Osteocyte (in vitro differentiated cells): ENCODE results near the gene PRKAR2A. TPM values are rescaled to one million over a fixed set of nuclear protein-coding genes. Genes with fewer than 3 reads are reported as not detected.

Experiments used
- DNase-seq: peaks from one replicate; pipeline ENCODE4 v3.0.0; 2021; ENCODE audit warnings: mixed read lengths; ENCODE audit not compliant: unreplicated experiment; ENCODE audit errors: extremely low spot score
- H3K27ac Mint-ChIP-seq: one replicate; pipeline ENCODE4 v1.8.0; 2021; ENCODE audit warnings: mild to moderate bottlenecking, mixed read lengths; ENCODE audit not compliant: unreplicated experiment
- H3K27me3 Mint-ChIP-seq: one replicate; pipeline ENCODE4 v1.8.0; 2021; ENCODE audit warnings: mixed read lengths; ENCODE audit not compliant: unreplicated experiment
- H3K36me3 Mint-ChIP-seq: one replicate; pipeline ENCODE4 v1.8.0; 2021; ENCODE audit warnings: mixed read lengths; ENCODE audit not compliant: unreplicated experiment
- H3K4me1 Mint-ChIP-seq: one replicate; pipeline ENCODE4 v1.8.0; 2021; ENCODE audit warnings: mixed read lengths; ENCODE audit not compliant: unreplicated experiment
- H3K4me3 Mint-ChIP-seq: one replicate; pipeline ENCODE4 v1.8.0; 2021; ENCODE audit warnings: mild to moderate bottlenecking, moderate library complexity, mixed read lengths; ENCODE audit not compliant: unreplicated experiment
- H3K9me3 Mint-ChIP-seq: one replicate; pipeline ENCODE4 v1.8.0; 2021; ENCODE audit warnings: mixed read lengths; ENCODE audit not compliant: unreplicated experiment
- total RNA-seq: library from RNA; stranded (reverse); gene quantifications from 2 replicates; pipeline ENCODE4 v1.2.1, GENCODE V29; 2021
- TF ChIP-seq, protein P1 (sequence below): fragments of 200-600 bp; sonication (generic); IDR thresholded peaks from 2 replicates; pipeline ENCODE4 v1.5.0; 2021; ENCODE audit warnings: antibody characterized with exemption, mild to moderate bottlenecking, moderate library complexity

Gene PRKAR2A
- total RNA-seq, 1 donor from 2014 or later, result 61.6 TPM

DNA sequence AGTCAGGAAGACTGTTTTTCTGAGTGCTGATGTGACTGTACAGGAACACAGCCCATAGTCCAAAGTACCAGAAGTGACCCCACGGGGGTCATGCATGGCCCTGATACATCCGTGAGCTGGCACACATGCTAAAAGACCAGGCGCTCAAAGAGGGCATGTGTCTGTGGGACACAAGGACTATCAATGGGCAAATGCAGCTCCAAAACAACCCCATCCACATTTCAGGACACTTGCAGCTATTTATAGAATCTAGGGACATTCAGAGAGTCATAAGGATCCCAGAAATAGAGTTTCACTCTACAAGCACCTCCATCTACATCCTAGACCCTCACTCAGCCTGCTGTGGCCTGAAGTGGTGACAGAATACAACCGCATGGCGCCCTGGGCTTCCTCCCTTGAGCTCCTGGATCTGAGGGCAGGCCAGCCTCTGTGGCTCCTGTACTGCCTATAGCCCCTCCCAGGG, 34.0 kb upstream of the PRKAR2A start:
- Mint-ChIP-seq H3K4me3 (no peak overlapping the region), H3K9me3 (no peaks in the 10 kb centered on the region), H3K27ac (no peak overlapping the region), H3K27me3 (no peaks in the 10 kb centered on the region), H3K36me3 (peaks cover 9% of the 10 kb centered on the region), H3K4me1 (peaks cover 13% of the 10 kb centered on the region)
- TF ChIP-seq, protein P1, sequence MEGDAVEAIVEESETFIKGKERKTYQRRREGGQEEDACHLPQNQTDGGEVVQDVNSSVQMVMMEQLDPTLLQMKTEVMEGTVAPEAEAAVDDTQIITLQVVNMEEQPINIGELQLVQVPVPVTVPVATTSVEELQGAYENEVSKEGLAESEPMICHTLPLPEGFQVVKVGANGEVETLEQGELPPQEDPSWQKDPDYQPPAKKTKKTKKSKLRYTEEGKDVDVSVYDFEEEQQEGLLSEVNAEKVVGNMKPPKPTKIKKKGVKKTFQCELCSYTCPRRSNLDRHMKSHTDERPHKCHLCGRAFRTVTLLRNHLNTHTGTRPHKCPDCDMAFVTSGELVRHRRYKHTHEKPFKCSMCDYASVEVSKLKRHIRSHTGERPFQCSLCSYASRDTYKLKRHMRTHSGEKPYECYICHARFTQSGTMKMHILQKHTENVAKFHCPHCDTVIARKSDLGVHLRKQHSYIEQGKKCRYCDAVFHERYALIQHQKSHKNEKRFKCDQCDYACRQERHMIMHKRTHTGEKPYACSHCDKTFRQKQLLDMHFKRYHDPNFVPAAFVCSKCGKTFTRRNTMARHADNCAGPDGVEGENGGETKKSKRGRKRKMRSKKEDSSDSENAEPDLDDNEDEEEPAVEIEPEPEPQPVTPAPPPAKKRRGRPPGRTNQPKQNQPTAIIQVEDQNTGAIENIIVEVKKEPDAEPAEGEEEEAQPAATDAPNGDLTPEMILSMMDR, result no peak
- DNase-seq, result no peak

- Mint-ChIP-seq H3K36me3 (peaks cover 9% of the 10 kb centered on the region), H3K4me3 (no peak overlapping the region), H3K27ac (no peak overlapping the region), H3K4me1 (peaks cover 13% of the 10 kb centered on the region), H3K9me3 (no peaks in the 10 kb centered on the region), H3K27me3 (no peaks in the 10 kb centered on the region)
- no peak for DNase-seq
- TF ChIP-seq, protein P1, result no peak
Measured at GRCh38 chr3:48881006-48881405, 33.3 kb upstream of the PRKAR2A start.

GRCh38 chr3:48879994-48880377, 32.3 kb upstream of the PRKAR2A start:
- TF ChIP-seq, protein P1, result no peak
- Mint-ChIP-seq H3K4me1 (peaks cover 3% of the 10 kb centered on the region), H3K4me3 (no peak overlapping the region), H3K27me3 (no peaks in the 10 kb centered on the region), H3K36me3 (peaks cover 9% of the 10 kb centered on the region), H3K9me3 (no peaks in the 10 kb centered on the region), H3K27ac (no peak overlapping the region)
- no peak for DNase-seq

DNA sequence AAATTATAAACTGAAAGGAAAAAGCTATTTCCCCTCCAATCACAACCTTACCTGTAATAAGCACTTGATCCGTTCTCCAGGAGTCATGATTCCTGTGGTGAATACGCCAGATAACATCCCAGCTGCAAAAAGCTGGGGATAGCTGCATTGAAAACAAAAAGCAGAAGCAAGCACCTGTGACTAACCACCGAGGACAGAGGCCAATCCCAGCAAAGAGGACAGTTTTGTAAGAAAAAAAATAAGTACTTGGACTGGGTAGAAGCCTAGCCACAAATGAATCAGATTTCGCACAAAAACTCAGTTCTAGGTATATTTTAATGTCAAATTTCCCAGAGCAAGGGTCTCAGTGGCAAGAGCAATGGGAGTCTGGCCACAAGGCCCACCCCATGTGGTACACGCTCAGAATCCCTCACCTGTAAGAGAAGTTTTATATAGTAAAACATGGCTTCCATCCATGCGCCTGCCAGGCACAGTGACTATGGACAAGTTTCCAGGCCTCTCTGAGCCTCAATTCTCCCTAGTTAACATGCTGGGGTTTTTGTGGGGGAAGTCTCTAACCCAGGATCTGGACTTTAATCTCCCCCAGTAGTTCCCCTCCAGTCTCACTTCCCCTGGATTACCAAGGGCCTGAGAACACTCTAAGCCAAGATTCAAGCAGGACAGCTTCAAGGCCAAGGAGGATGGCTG, 31.8 kb upstream of the PRKAR2A start:
- no peak overlapping the region for H3K4me3 Mint-ChIP-seq
- no peaks in the 10 kb centered on the region for H3K9me3 Mint-ChIP-seq
- no peak for DNase-seq
- TF ChIP-seq, protein P1, result no peak
- no peaks in the 10 kb centered on the region for H3K27me3 Mint-ChIP-seq
- H3K36me3 Mint-ChIP-seq, result peaks cover 6% of the 10 kb centered on the region
- no peaks in the 10 kb centered on the region for H3K4me1 Mint-ChIP-seq
- no peak overlapping the region for H3K27ac Mint-ChIP-seq

- TF ChIP-seq, protein P1, result no peak
- no peaks in the 10 kb centered on the region for H3K9me3 Mint-ChIP-seq
- H3K27me3 Mint-ChIP-seq, result no peaks in the 10 kb centered on the region
- peaks cover 4% of the 10 kb centered on the region for H3K36me3 Mint-ChIP-seq
- H3K27ac Mint-ChIP-seq, result no peak overlapping the region
- H3K4me3 Mint-ChIP-seq, result no peak overlapping the region
- no peak for DNase-seq
- H3K4me1 Mint-ChIP-seq, result no peaks in the 10 kb centered on the region
Measured at GRCh38 chr3:48877671-48878070, 30.0 kb upstream of the PRKAR2A start.
